MM.1S (cell line): ENCODE results near the gene ZNF479.
"Not testable (repeated sequence)": the region's sequence is repeated elsewhere in the genome, so short reads cannot be mapped to it uniquely, and the experiment has no call there.

Experiments used
- DNase-seq: peaks from one replicate; pipeline ENCODE4 v3.0.0-alpha.2; 2015
- H2AFZ ChIP-seq: fragments of 300-600 bp; sonication (generic); 2 replicates; pipeline ENCODE4 v1.6.0; 2016; ENCODE audit warnings: antibody characterized with exemption, low read length
- H3F3A ChIP-seq: fragments of 300-600 bp; sonication (generic); 2 replicates; pipeline ENCODE4 v1.6.1; 2016; ENCODE audit warnings: mild to moderate bottlenecking, antibody characterized with exemption, low read length, moderate library complexity, mixed read lengths; ENCODE audit not compliant: insufficient read depth
- H3K27ac ChIP-seq: fragments of 300-600 bp; sonication (generic); 2 replicates; pipeline ENCODE4 v1.5.1; 2016; ENCODE audit warnings: mild to moderate bottlenecking, low read length
- H3K27me3 ChIP-seq: fragments of 300-600 bp; sonication (generic); replicated peaks from 2 replicates; pipeline ENCODE4 v1.6.0; 2016; ENCODE audit warnings: low read length; ENCODE audit not compliant: insufficient read depth
- H3K36me3 ChIP-seq: fragments of 300-600 bp; sonication (generic); replicated peaks from 2 replicates; pipeline ENCODE4 v1.6.1; 2016; ENCODE audit warnings: mild to moderate bottlenecking, low read length, mixed read lengths; ENCODE audit not compliant: insufficient read depth
- H3K4me1 ChIP-seq: fragments of 300-600 bp; sonication (generic); 2 replicates; pipeline ENCODE4 v1.6.1; 2016; ENCODE audit warnings: low read length, mixed read lengths
- H3K4me2 ChIP-seq: fragments of 300-600 bp; sonication (generic); 2 replicates; pipeline ENCODE4 v1.6.0; 2016; ENCODE audit warnings: low read depth, low read length
- H3K4me3 ChIP-seq: fragments of 300-600 bp; sonication (generic); 2 replicates; pipeline ENCODE4 v1.5.1; 2016; ENCODE audit warnings: low read length, mixed read lengths
- H3K79me2 ChIP-seq: fragments of 300-600 bp; sonication (generic); 2 replicates; pipeline ENCODE4 v1.6.1; 2016; ENCODE audit warnings: mixed run types, low read length, mixed read lengths
- H3K9ac ChIP-seq: fragments of 300-600 bp; sonication (generic); 2 replicates; pipeline ENCODE4 v1.6.1; 2016; ENCODE audit warnings: low read length, mixed read lengths
- H3K9me2 ChIP-seq: fragments of 300-600 bp; sonication (generic); replicated peaks from 2 replicates; pipeline ENCODE4 v1.6.1; 2016; ENCODE audit warnings: mild to moderate bottlenecking, low read length, mixed read lengths; ENCODE audit not compliant: insufficient read depth
- H3K9me3 ChIP-seq: fragments of 300-600 bp; sonication (generic); replicated peaks from 2 replicates; pipeline ENCODE4 v1.6.1; 2016; ENCODE audit warnings: mild to moderate bottlenecking, low read length, mixed read lengths; ENCODE audit not compliant: insufficient read depth
- H4K20me1 ChIP-seq: fragments of 300-600 bp; sonication (generic); 2 replicates; pipeline ENCODE4 v1.6.1; 2016; ENCODE audit warnings: mild to moderate bottlenecking, low read length, moderate library complexity, mixed read lengths; ENCODE audit not compliant: insufficient read depth
- EZH2 ChIP-seq: fragments of 300-600 bp; sonication (generic); optimal IDR thresholded peaks from 2 replicates; pipeline ENCODE3; 2017; ENCODE audit warnings: low read depth, mild to moderate bottlenecking, antibody characterized with exemption, low read length, mixed read lengths
- EZH2phosphoT487 ChIP-seq: fragments of 300-600 bp; sonication (generic); IDR thresholded peaks from 2 replicates; pipeline ENCODE4 v1.6.1; 2018; ENCODE audit warnings: antibody characterized with exemption, low read length
- TF ChIP-seq, protein P1 (sequence below): fragments of 300-600 bp; sonication (generic); IDR thresholded peaks from 2 replicates; pipeline ENCODE4 v1.5.1; 2016; ENCODE audit warnings: antibody characterized with exemption, low read length, mixed read lengths

The ZNF479 gene

DNA sequence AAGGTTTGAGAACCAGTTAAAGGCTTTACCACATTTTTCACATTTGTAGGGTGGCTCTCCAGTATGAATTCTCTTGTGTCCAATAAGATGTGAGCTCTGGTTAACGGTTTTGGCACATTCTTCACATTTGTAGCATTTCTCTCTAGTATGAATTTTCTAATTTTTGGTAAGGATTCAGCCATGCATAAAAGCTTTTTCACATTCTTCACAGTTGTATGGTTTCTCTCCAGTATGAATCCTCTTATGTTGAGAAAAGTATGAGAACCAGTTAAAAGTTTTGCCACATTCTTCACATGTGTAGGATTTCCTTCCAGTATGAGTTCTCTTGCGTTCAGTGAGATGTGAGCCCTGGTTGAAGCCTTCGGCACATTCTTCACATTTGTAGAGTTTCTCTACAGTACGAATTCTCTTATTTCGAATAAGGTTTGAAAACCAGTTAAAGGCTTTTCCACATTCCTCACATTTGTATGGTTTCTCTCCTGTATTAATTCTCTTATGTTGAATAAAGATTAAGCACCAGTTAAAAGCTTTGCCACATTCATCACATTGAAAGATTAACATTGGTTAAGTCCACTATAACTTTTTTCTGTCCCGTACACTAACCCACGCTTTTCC lies 33.2 kb upstream of the ZNF479 start:
- no peaks in the 10 kb centered on the region for H3K9me2 ChIP-seq
- no peak overlapping the region for H3K4me2 ChIP-seq
- DNase-seq, result no peak
- no peak overlapping the region for H3K27ac ChIP-seq
- H3K36me3 ChIP-seq, result no peaks in the 10 kb centered on the region
- no peaks in the 10 kb centered on the region for H3K27me3 ChIP-seq
- H2AFZ ChIP-seq, result no peak overlapping the region
- no peaks in the 10 kb centered on the region for H3F3A ChIP-seq
- TF ChIP-seq EZH2phosphoT487 (no peak), EZH2 (no peak)
- TF ChIP-seq, protein P1, sequence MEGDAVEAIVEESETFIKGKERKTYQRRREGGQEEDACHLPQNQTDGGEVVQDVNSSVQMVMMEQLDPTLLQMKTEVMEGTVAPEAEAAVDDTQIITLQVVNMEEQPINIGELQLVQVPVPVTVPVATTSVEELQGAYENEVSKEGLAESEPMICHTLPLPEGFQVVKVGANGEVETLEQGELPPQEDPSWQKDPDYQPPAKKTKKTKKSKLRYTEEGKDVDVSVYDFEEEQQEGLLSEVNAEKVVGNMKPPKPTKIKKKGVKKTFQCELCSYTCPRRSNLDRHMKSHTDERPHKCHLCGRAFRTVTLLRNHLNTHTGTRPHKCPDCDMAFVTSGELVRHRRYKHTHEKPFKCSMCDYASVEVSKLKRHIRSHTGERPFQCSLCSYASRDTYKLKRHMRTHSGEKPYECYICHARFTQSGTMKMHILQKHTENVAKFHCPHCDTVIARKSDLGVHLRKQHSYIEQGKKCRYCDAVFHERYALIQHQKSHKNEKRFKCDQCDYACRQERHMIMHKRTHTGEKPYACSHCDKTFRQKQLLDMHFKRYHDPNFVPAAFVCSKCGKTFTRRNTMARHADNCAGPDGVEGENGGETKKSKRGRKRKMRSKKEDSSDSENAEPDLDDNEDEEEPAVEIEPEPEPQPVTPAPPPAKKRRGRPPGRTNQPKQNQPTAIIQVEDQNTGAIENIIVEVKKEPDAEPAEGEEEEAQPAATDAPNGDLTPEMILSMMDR, result no peak
- no peaks in the 10 kb centered on the region for H3K4me1 ChIP-seq
- no peak overlapping the region for H3K9ac ChIP-seq
- H3K4me3 ChIP-seq, result no peak overlapping the region
- H4K20me1 ChIP-seq, result no peaks in the 10 kb centered on the region
- H3K9me3 ChIP-seq, result no peaks in the 10 kb centered on the region
- H3K79me2 ChIP-seq, result no peaks in the 10 kb centered on the region

DNA sequence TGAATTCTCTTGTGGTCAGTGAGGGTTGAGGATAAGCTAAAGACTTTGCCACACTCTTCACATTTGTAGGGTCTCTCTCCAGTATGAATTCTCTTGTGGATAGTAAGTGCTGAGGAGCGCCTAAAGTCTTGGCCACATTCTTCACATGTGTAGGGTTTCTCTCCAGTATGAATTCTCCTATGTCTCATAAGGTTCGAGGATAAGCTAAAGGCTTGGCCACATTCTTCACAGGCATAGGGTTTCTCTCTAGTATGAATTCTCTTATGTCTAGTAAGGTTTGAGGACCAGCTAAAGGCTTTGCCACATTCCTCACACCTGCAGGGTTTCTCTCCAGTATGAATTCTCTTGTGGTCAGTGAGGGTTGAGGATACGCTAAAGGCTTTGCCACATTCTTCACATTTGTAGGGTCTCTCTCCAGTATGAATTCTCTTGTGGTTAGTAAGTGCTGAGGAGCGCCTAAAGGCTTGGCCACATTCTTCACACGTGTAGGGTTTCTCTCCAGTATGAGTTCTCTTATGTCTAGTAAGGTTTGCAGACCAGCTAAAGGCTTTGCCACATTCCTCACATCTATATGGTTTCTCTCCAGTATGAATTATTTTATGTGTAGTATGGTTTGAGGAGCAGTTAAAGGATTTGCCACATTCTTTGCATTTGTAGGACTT lies 12.0 kb downstream of the ZNF479 start:
- not testable (repeated sequence) for H3K9ac ChIP-seq

More for the DNA sequence above, 12.0 kb downstream of the ZNF479 start:
- H3K27me3 ChIP-seq, H3K79me2 ChIP-seq, H3K4me3 ChIP-seq, DNase-seq, H2AFZ ChIP-seq, H3F3A ChIP-seq, H3K9me3 ChIP-seq, H3K27ac ChIP-seq, H4K20me1 ChIP-seq, H3K36me3 ChIP-seq, H3K4me2 ChIP-seq, H3K9me2 ChIP-seq, H3K4me1 ChIP-seq: not testable (repeated sequence)
